BE2C (cell line): ENCODE data around the gene ANKRD13D.

Experiments
- DNase-seq: peaks from one replicate; pipeline ENCODE4 v3.0.0-alpha.2; 2020
- H3K27me3 ChIP-seq: fragments of 250-450 bp; sonication (Bioruptor Pico); 2 replicates; pipeline ENCODE4 v1.5.1; 2020; ENCODE audit warnings: mild to moderate bottlenecking
- H3K36me3 ChIP-seq: fragments of 250-450 bp; sonication (Bioruptor Pico); 2 replicates; pipeline ENCODE4 v1.5.1; 2020; ENCODE audit warnings: mild to moderate bottlenecking
- H3K4me1 ChIP-seq: fragments of 250-450 bp; sonication (Bioruptor Pico); 2 replicates; pipeline ENCODE4 v1.5.1; 2020
- H3K4me3 ChIP-seq: 2 replicates; pipeline ENCODE4 v1.5.1; 2011; ENCODE audit warnings: low read depth, low read length
- H3K9me3 ChIP-seq: fragments of 250-450 bp; sonication (Bioruptor Pico); 2 replicates; pipeline ENCODE4 v1.5.1; 2020
- CTCF ChIP-seq: IDR thresholded peaks from 2 replicates; pipeline ENCODE4 v1.5.1; 2012; ENCODE audit warnings: mild to moderate bottlenecking, low read depth, low read length

ANKRD13D gene

GRCh38 chr11:67306769-67307544, 17.9 kb downstream of the ANKRD13D start:
- Histone ChIP-seq H3K36me3 (peaks cover 5% of the 10 kb centered on the region; the same call in 1 of the 2 replicates), H3K27me3 (no peaks in the 10 kb centered on the region), H3K9me3 (no peaks in the 10 kb centered on the region), H3K4me1 (peaks cover 10% of the 10 kb centered on the region), H3K4me3 (no peak overlapping the region)
- DNase-seq, result no peak
- TF ChIP-seq CTCF, result no peak

GRCh38 chr11:67307545-67308001, 18.5 kb downstream of the ANKRD13D start:
- TF ChIP-seq CTCF, result no peak
- Histone ChIP-seq H3K9me3 (no peaks in the 10 kb centered on the region), H3K4me1 (peaks cover 6% of the 10 kb centered on the region), H3K4me3 (no peak overlapping the region), H3K36me3 (peaks cover 3% of the 10 kb centered on the region; the same call in 1 of the 2 replicates), H3K27me3 (no peaks in the 10 kb centered on the region)
- DNase-seq, result no peak

- no peak for DNase-seq
- Histone ChIP-seq H3K4me3 (no peak overlapping the region), H3K27me3 (no peaks in the 10 kb centered on the region), H3K36me3 (no peaks in the 10 kb centered on the region), H3K4me1 (peaks cover 2% of the 10 kb centered on the region; the same call in 1 of the 2 replicates), H3K9me3 (no peaks in the 10 kb centered on the region)
- no peak for TF ChIP-seq CTCF
These were observed 19.1 kb downstream of the ANKRD13D start for GRCh38 chr11:67308031-67308866.

- H3K36me3 ChIP-seq, result no peaks in the 10 kb centered on the region
- H3K4me1 ChIP-seq, result peaks cover 2% of the 10 kb centered on the region; the same call in 1 of the 2 replicates
- no peak for TF ChIP-seq CTCF
- no peaks in the 10 kb centered on the region for H3K27me3 ChIP-seq
- no peak overlapping the region for H3K4me3 ChIP-seq
- H3K9me3 ChIP-seq, result no peaks in the 10 kb centered on the region
- DNase-seq, result no peak
These were observed 20.1 kb downstream of the ANKRD13D start for GRCh38 chr11:67309166-67309565.

- TF ChIP-seq CTCF, result no peak
- Histone ChIP-seq H3K4me3 (no peak overlapping the region), H3K4me1 (peaks cover 2% of the 10 kb centered on the region; the same call in 1 of the 2 replicates), H3K36me3 (no peaks in the 10 kb centered on the region), H3K27me3 (no peaks in the 10 kb centered on the region), H3K9me3 (no peaks in the 10 kb centered on the region)
- no peak for DNase-seq
These were observed 20.6 kb downstream of the ANKRD13D start for GRCh38 chr11:67309661-67310061.
